B cell (primary cell): ENCODE measurements around the gene GKN1. TPM values are rescaled to one million over a fixed set of nuclear protein-coding genes. Genes with fewer than 3 reads are reported as not detected.

ENCODE experiments used
- ATAC-seq: fragments of 200-7000 bp; cut with Tn5 transposase; one replicate; pipeline ENCODE4 v1.10.0; 2021; ENCODE audit warnings: low read depth, mild to moderate bottlenecking, moderate number of reproducible peaks, moderate library complexity
- CTCF ChIA-PET: fragments of 350-600 bp; sonication (Branson Sonifier 250); formaldehyde crosslinking; loops from one replicate; lab custom pipeline; 2021; ENCODE audit warnings: antibody characterized with exemption, inconsistent platforms; lab: Charles Lee
- POLR2A ChIA-PET: fragments of 350-600 bp; sonication (Branson Sonifier 250); formaldehyde crosslinking; loops from one replicate; lab custom pipeline; 2021; ENCODE audit warnings: antibody characterized with exemption; lab: Charles Lee
- DNase-seq: peaks from one replicate; pipeline ENCODE4 v3.0.0; 2013
- H2AFZ ChIP-seq: 2 replicates; pipeline ENCODE4 v1.6.1; 2012; ENCODE audit warnings: mild to moderate bottlenecking, low read depth, low read length; ENCODE audit not compliant: insufficient read depth, poor library complexity, severe bottlenecking
- H3K27ac ChIP-seq, 2 donors: 1 replicate in 1 of 2; 2 replicates in 1 of 2; pipeline ENCODE4 v1.5.1; 2012 to 2013; ENCODE audit warnings: low read length in 2 of 2, mild to moderate bottlenecking in 2 of 2, moderate library complexity in 1 of 2
- H3K27me3 ChIP-seq, 4 experiments: fragments of 200-600 bp in 1 of 4; sonication (generic) in 1 of 4; replicated peaks in 1 of 4; 1 replicate in 2 of 4; 2 replicates in 2 of 4; pipeline versions ENCODE4 v1.6.1 to v1.7.0; 2013 to 2016; ENCODE audit warnings: low read length in 3 of 4, mild to moderate bottlenecking in 2 of 4, mixed read lengths in 1 of 4, moderate library complexity in 1 of 4; ENCODE audit not compliant: insufficient read depth in 4 of 4, control insufficient read depth in 3 of 4; ENCODE audit errors: control extremely low read depth in 1 of 4
- H3K36me3 ChIP-seq, 2 experiments: replicated peaks in 1 of 2; 1 replicate in 1 of 2; 2 replicates in 1 of 2; pipeline versions ENCODE4 v1.6.1 to v1.7.1; 2013; ENCODE audit warnings: low read length in 1 of 2; ENCODE audit not compliant: insufficient read depth in 2 of 2, control insufficient read depth in 1 of 2; ENCODE audit errors: control extremely low read depth in 1 of 2, extremely low read depth in 1 of 2
- H3K4me1 ChIP-seq, 2 donors: fragments of 200-600 bp in 1 of 2; sonication (generic) in 1 of 2; 1 replicate in 1 of 2; 2 replicates in 1 of 2; pipeline versions ENCODE4 v1.5.1 to v1.6.1; 2013 to 2017; ENCODE audit warnings: low read length in 2 of 2; ENCODE audit not compliant: control insufficient read depth in 2 of 2, insufficient read depth in 2 of 2
- H3K4me2 ChIP-seq: replicated peaks from 2 replicates; pipeline ENCODE3; 2012; ENCODE audit warnings: mild to moderate bottlenecking, low read depth, low read length; ENCODE audit not compliant: poor library complexity, severe bottlenecking
- H3K4me3 ChIP-seq, 5 experiments: fragments of 200-600 bp in 1 of 5; sonication (generic) in 1 of 5; 1 replicate in 3 of 5; 2 replicates in 2 of 5; pipeline versions ENCODE4 v1.5.1 to v1.7.0; 2011 to 2016; ENCODE audit warnings: low read length in 4 of 5, mild to moderate bottlenecking in 4 of 5, low read depth in 2 of 5, control low read depth in 1 of 5, moderate library complexity in 1 of 5; ENCODE audit not compliant: insufficient read depth in 1 of 5; ENCODE audit errors: control extremely low read depth in 1 of 5, extremely low read depth in 1 of 5
- H3K79me2 ChIP-seq: fragments of 200-600 bp; sonication (generic); one replicate; pipeline ENCODE4 v1.6.0; 2016; ENCODE audit warnings: low read length; ENCODE audit not compliant: control insufficient read depth, insufficient read depth
- H3K9ac ChIP-seq: fragments of 200-600 bp; sonication (generic); 2 replicates; pipeline ENCODE4 v1.6.1; 2017; ENCODE audit warnings: mild to moderate bottlenecking, low read length, moderate library complexity
- H3K9me3 ChIP-seq, 3 donors: one replicate each; pipeline versions ENCODE4 v1.6.1 to v1.7.1; 2013; ENCODE audit warnings: low read length in 2 of 3; ENCODE audit not compliant: control insufficient read depth in 2 of 3, insufficient read depth in 1 of 3; ENCODE audit errors: control extremely low read depth in 1 of 3
- H4K20me1 ChIP-seq: 2 replicates; pipeline ENCODE4 v1.6.0; 2012; ENCODE audit warnings: mild to moderate bottlenecking, low read length; ENCODE audit not compliant: insufficient read depth, control insufficient read depth, poor library complexity, severe bottlenecking
- H3K27ac Mint-ChIP-seq: one replicate; pipeline ENCODE4 v1.8.0; 2021; ENCODE audit warnings: mixed read lengths
- H3K27me3 Mint-ChIP-seq: one replicate; pipeline ENCODE4 v1.8.0; 2021; ENCODE audit warnings: mixed read lengths
- H3K4me1 Mint-ChIP-seq: one replicate; pipeline ENCODE4 v1.8.0; 2021; ENCODE audit warnings: mixed read lengths
- H3K4me3 Mint-ChIP-seq: one replicate; pipeline ENCODE4 v1.8.0; 2021; ENCODE audit warnings: mixed read lengths
- H3K9me3 Mint-ChIP-seq: one replicate; pipeline ENCODE4 v1.8.0; 2022; ENCODE audit warnings: mixed read lengths; ENCODE audit not compliant: insufficient read depth
- EZH2 ChIP-seq: IDR thresholded peaks from 2 replicates; pipeline ENCODE4 v1.6.1; 2012; ENCODE audit warnings: borderline replicate concordance, low read depth, mild to moderate bottlenecking, moderate library complexity, low read length; ENCODE audit not compliant: insufficient read depth, poor library complexity, severe bottlenecking
- WGBS: methylation state at CpG from one replicate; pipeline ENCODE4 v1.1.5; 2013; ENCODE audit warnings: missing lambda C conversion rate; ENCODE audit not compliant: insufficient coverage; 5-methylcytosine and 5-hydroxymethylcytosine counted together
- intact Hi-C: fragments of 100-400 bp; cut with micrococcal nuclease; formaldehyde crosslinking; loops from one replicate; pipeline ENCODE4 v1.10.0; 2022
- polyA plus RNA-seq: library from polyadenylated mRNA; depleted of rRNA; stranded (reverse); fragments of >200 nt; gene quantifications from 2 replicates; pipeline ENCODE4 v1.2.3, GENCODE V29; 2012
- total RNA-seq, 2 donors: library from RNA; stranded (reverse); fragments of 120-200 nt in 1 of 2; gene quantifications; 1 replicate in 1 of 2; 2 replicates in 1 of 2; pipeline versions ENCODE4 v1.2.3 to v1.2.4, GENCODE V29; 2013 to 2022
- TF ChIP-seq, protein P1 (sequence below): fragments of 200-600 bp; IDR thresholded peaks from one replicate; pipeline ENCODE4 v1.8.0; 2022; ENCODE audit warnings: antibody characterized with exemption, mild to moderate bottlenecking

Gene GKN1
- total and polyA plus RNA-seq, 2 donors (not counting 1 experiment from before 2014, with no cell fraction given): not detected

DNA sequence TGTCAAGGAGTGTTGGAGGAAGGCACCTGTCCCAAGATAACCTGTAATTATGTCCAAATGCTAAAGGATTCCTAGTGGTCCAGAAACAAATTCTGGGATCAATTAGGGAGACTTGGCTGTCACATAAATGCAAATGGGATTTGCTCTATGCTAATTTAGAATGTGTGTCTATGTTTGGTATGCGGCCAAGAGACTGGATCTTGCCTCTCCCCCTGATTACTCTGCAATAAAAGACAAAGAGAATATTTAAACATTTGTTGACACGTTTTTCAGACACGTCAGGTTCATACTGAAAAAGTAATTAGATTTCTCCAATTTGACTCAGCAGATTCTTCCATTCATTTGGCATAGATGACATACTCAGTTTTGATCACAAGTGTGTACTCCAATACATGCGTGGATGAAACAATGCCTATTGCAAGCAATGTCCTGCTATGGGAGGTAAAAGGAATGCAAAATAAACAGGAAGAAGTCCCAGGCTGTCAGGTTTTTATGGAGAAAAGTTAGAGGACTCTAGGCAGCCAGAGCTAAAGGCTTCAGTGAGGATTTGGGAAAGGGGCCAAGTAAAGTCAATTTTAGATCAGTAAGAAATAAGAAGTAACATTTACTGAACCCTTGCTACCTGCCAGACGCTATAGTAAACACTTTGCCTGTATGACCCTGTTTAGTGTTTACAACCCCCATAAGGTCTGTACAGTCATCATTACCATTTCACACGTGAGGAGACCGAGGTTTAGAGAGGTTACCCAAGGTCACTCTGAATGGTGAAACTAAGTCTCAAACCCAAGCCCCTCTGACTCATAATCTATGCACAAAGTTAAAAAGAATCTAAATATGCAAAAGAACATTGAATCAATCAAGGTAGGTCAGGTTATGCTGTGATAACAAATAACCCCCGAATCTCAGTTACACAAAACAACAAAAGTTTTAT lies 46.3 kb downstream of the GKN1 start:
- H3K9me3 ChIP-seq: no peaks in the 10 kb centered on the region
- H3K27me3 Mint-ChIP-seq: peaks cover 35% of the 10 kb centered on the region
- DNase-seq: no peak
- no peaks in the 10 kb centered on the region for H3K9me3 Mint-ChIP-seq
- no CpG with 5 or more reads among the region's 8 CpGs for WGBS
- no peaks in the 10 kb centered on the region for H3K36me3 ChIP-seq
- H3K27me3 ChIP-seq: peaks cover 0 to 32% (median 18%) of the 10 kb centered on the region in 4 experiments
- no peaks in the 10 kb centered on the region for H3K4me1 ChIP-seq
- ChIA-PET CTCF (no interaction called here), POLR2A (no interaction called here)
- no peaks in the 10 kb centered on the region for H3K4me1 Mint-ChIP-seq
- no peak overlapping the region for H3K4me2 ChIP-seq
- no peak overlapping the region for H3K4me3 Mint-ChIP-seq
- H3K27ac ChIP-seq: no peak overlapping the region
- TF ChIP-seq EZH2: no peak
- TF ChIP-seq, protein P1, sequence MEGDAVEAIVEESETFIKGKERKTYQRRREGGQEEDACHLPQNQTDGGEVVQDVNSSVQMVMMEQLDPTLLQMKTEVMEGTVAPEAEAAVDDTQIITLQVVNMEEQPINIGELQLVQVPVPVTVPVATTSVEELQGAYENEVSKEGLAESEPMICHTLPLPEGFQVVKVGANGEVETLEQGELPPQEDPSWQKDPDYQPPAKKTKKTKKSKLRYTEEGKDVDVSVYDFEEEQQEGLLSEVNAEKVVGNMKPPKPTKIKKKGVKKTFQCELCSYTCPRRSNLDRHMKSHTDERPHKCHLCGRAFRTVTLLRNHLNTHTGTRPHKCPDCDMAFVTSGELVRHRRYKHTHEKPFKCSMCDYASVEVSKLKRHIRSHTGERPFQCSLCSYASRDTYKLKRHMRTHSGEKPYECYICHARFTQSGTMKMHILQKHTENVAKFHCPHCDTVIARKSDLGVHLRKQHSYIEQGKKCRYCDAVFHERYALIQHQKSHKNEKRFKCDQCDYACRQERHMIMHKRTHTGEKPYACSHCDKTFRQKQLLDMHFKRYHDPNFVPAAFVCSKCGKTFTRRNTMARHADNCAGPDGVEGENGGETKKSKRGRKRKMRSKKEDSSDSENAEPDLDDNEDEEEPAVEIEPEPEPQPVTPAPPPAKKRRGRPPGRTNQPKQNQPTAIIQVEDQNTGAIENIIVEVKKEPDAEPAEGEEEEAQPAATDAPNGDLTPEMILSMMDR: no peak
- intact Hi-C loops: no loop called here
- no peaks in the 10 kb centered on the region for H3K79me2 ChIP-seq
- H3K4me3 ChIP-seq: no peak overlapping the region
- no peak for ATAC-seq
- no peak overlapping the region for H3K27ac Mint-ChIP-seq
- no peaks in the 10 kb centered on the region for H4K20me1 ChIP-seq
- H3K9ac ChIP-seq: no peak overlapping the region
- H2AFZ ChIP-seq: no peak overlapping the region

DNA sequence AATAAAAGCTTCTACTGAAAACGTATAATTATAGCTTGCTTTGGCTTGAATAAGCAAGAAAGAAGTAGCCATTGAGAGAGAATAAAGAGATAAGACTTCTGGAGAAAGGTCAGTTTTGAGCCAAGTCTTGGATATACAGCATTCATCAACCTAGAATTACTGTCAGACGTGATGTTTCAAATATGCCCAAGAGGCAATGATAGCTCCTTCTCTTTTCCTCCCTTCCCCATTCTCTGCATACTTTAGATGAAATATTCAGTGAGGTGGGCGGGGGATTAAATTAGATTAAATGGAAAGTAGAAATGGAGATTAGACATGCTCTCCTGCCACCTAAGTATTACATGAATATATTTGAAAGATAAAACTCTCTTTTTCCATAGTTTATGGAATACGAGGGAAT lies 47.3 kb downstream of the GKN1 start:
- Histone ChIP-seq H3K4me2 (no peak overlapping the region), H3K27me3 (peaks cover 0 to 24% (median 17%) of the 10 kb centered on the region in 4 experiments), H3K27ac (no peak overlapping the region), H3K9me3 (no peaks in the 10 kb centered on the region), H3K79me2 (no peaks in the 10 kb centered on the region), H3K4me3 (no peak overlapping the region), H3K9ac (no peak overlapping the region), H4K20me1 (no peaks in the 10 kb centered on the region), H3K36me3 (no peaks in the 10 kb centered on the region), H2AFZ (no peak overlapping the region), H3K4me1 (no peaks in the 10 kb centered on the region)
- DNase-seq (no peak), ATAC-seq (no peak)
- CTCF ChIA-PET: no interaction called here
- WGBS: 88% methylated on average over 1 of the region's 4 CpGs
- Mint-ChIP-seq H3K27me3 (peaks cover 43% of the 10 kb centered on the region), H3K4me1 (no peaks in the 10 kb centered on the region), H3K4me3 (no peak overlapping the region), H3K9me3 (no peaks in the 10 kb centered on the region), H3K27ac (no peak overlapping the region)
- no peak for TF ChIP-seq EZH2
- TF ChIP-seq, protein P1: no peak
- POLR2A ChIA-PET: no interaction called here
- intact Hi-C loops: no loop called here
